ENCODE results near the gene ARHGAP23.

DNA sequence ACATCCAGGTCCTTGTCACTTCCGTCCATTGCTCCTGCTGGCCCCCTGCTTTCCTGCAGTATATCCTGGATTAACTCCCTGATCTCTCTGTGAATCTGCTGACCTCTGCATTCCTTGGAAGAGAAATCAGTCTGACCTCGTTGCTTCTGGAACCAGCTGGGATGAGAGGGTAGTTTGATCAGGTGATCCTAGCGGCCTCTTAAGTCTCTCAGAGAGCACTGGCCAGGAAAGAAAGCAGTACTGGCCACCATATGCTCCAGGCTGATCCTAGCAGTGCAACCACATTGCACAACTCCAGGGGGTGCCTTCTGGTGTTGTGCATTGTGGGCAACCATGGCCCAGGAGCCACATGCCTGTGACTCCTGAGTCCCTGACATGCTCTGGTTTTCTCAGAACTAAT is 79.2 kb downstream of the ARHGAP23 start:
- TF ChIP-seq ESRRG (CRISPR knock-in tag; IDR thresholded peaks at IDR 0.05) (no peak), ZFP3 (CRISPR knock-in tag; IDR thresholded peaks at IDR 0.05) (no peak), ARNTL (CRISPR knock-in tag; IDR thresholded peaks at IDR 0.05; ENCODE audit: borderline replicate concordance, low read depth) (no peak), ZFP30 (CRISPR knock-in tag; IDR thresholded peaks at IDR 0.05) (no peak), SNAI2 (CRISPR knock-in tag; IDR thresholded peaks at IDR 0.05) (no peak), TOX (CRISPR knock-in tag; IDR thresholded peaks at IDR 0.05; ENCODE audit: borderline replicate concordance) (no peak), GLIS3 (CRISPR knock-in tag; IDR thresholded peaks at IDR 0.05) (no peak), PPARA (CRISPR knock-in tag; IDR thresholded peaks at IDR 0.05; ENCODE audit: borderline replicate concordance) (no peak)
- TF ChIP-seq, protein P1, sequence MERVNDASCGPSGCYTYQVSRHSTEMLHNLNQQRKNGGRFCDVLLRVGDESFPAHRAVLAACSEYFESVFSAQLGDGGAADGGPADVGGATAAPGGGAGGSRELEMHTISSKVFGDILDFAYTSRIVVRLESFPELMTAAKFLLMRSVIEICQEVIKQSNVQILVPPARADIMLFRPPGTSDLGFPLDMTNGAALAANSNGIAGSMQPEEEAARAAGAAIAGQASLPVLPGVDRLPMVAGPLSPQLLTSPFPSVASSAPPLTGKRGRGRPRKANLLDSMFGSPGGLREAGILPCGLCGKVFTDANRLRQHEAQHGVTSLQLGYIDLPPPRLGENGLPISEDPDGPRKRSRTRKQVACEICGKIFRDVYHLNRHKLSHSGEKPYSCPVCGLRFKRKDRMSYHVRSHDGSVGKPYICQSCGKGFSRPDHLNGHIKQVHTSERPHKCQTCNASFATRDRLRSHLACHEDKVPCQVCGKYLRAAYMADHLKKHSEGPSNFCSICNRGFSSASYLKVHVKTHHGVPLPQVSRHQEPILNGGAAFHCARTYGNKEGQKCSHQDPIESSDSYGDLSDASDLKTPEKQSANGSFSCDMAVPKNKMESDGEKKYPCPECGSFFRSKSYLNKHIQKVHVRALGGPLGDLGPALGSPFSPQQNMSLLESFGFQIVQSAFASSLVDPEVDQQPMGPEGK (CRISPR knock-in tag; IDR thresholded peaks at IDR 0.05; ENCODE audit: borderline replicate concordance): no peak
- TF ChIP-seq, protein P2, sequence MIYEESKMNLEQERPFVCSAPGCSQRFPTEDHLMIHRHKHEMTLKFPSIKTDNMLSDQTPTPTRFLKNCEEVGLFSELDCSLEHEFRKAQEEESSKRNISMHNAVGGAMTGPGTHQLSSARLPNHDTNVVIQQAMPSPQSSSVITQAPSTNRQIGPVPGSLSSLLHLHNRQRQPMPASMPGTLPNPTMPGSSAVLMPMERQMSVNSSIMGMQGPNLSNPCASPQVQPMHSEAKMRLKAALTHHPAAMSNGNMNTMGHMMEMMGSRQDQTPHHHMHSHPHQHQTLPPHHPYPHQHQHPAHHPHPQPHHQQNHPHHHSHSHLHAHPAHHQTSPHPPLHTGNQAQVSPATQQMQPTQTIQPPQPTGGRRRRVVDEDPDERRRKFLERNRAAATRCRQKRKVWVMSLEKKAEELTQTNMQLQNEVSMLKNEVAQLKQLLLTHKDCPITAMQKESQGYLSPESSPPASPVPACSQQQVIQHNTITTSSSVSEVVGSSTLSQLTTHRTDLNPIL (CRISPR knock-in tag; IDR thresholded peaks at IDR 0.05; ENCODE audit: low read depth): no peak
- TF ChIP-seq, protein P3, sequence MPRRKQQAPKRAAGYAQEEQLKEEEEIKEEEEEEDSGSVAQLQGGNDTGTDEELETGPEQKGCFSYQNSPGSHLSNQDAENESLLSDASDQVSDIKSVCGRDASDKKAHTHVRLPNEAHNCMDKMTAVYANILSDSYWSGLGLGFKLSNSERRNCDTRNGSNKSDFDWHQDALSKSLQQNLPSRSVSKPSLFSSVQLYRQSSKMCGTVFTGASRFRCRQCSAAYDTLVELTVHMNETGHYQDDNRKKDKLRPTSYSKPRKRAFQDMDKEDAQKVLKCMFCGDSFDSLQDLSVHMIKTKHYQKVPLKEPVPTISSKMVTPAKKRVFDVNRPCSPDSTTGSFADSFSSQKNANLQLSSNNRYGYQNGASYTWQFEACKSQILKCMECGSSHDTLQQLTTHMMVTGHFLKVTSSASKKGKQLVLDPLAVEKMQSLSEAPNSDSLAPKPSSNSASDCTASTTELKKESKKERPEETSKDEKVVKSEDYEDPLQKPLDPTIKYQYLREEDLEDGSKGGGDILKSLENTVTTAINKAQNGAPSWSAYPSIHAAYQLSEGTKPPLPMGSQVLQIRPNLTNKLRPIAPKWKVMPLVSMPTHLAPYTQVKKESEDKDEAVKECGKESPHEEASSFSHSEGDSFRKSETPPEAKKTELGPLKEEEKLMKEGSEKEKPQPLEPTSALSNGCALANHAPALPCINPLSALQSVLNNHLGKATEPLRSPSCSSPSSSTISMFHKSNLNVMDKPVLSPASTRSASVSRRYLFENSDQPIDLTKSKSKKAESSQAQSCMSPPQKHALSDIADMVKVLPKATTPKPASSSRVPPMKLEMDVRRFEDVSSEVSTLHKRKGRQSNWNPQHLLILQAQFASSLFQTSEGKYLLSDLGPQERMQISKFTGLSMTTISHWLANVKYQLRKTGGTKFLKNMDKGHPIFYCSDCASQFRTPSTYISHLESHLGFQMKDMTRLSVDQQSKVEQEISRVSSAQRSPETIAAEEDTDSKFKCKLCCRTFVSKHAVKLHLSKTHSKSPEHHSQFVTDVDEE (CRISPR knock-in tag; IDR thresholded peaks at IDR 0.05): no peak

Measured in SK-N-SH treated with all-trans-retinoic acid at 6 μM for 48 hours (cell line).